Activated naive CD4-positive, alpha-beta T cell treated with anti-CD3 and anti-CD28 coated beads for 36 hours (primary cell): ENCODE results near the gene HOXC11. TPM values are rescaled to one million over a fixed set of nuclear protein-coding genes. Genes with fewer than 3 reads are reported as not detected.
A peak's percentile ranks its signal among the peaks of the same experiment; 100 is the strongest.

ENCODE experiments used
- CTCF ChIA-PET: fragments of 350-600 bp; sonication (Branson Sonifier 250); formaldehyde crosslinking; loops from one replicate; lab custom pipeline; 2021; ENCODE audit warnings: antibody characterized with exemption; lab: Charles Lee
- DNase-seq: peaks from one replicate; pipeline ENCODE4 v3.0.0-alpha.2; 2020
- H3K27ac Mint-ChIP-seq: one replicate; pipeline ENCODE4 v1.8.0; 2021; ENCODE audit warnings: mild to moderate bottlenecking, mixed read lengths
- H3K27me3 Mint-ChIP-seq: one replicate; pipeline ENCODE4 v1.8.0; 2021; ENCODE audit warnings: low read depth, mixed read lengths
- H3K36me3 Mint-ChIP-seq: one replicate; pipeline ENCODE4 v1.8.0; 2021; ENCODE audit warnings: low read depth, mixed read lengths
- H3K4me1 Mint-ChIP-seq: one replicate; pipeline ENCODE4 v1.8.0; 2021; ENCODE audit warnings: low read depth, mixed read lengths
- H3K4me3 Mint-ChIP-seq: one replicate; pipeline ENCODE4 v1.8.0; 2021; ENCODE audit warnings: mild to moderate bottlenecking, moderate library complexity, mixed read lengths
- H3K9me3 Mint-ChIP-seq: one replicate; pipeline ENCODE4 v1.8.0; 2021; ENCODE audit warnings: mixed read lengths
- intact Hi-C: fragments of 100-400 bp; cut with micrococcal nuclease; formaldehyde crosslinking; loops from one replicate; pipeline ENCODE4 v1.15.1; 2023
- total RNA-seq, 2 experiments: library from RNA; stranded (reverse); gene quantifications; one replicate each; pipeline ENCODE4 v1.2.3, GENCODE V29; 2021

Gene HOXC11
- total RNA-seq, 2 experiments from 2014 or later: not detected

GRCh38 chr12:54007538-54008259 lies 34.8 kb downstream of the HOXC11 start:
- Mint-ChIP-seq H3K36me3 (no peaks in the 10 kb centered on the region), H3K9me3 (no peaks in the 10 kb centered on the region), H3K27me3 (peaks cover 87% of the 10 kb centered on the region), H3K4me3 (no peak overlapping the region), H3K4me1 (peaks cover 27% of the 10 kb centered on the region), H3K27ac (no peak overlapping the region)
- CTCF ChIA-PET: interaction anchor here (0.6 to 6.8 kb wide), 11 partner anchors 10 to 301 kb away, joined by 3 to 72 read pairs (median 8); partner anchors contain the start of genes HOXC10, HOXC5 and SMUG1
- DNase-seq: no peak
- intact Hi-C loops: no loop called here

GRCh38 chr12:54008260-54008552 lies 35.3 kb downstream of the HOXC11 start:
- H3K4me3 Mint-ChIP-seq: no peak overlapping the region
- H3K36me3 Mint-ChIP-seq: no peaks in the 10 kb centered on the region
- peaks cover 87% of the 10 kb centered on the region for H3K27me3 Mint-ChIP-seq
- H3K27ac Mint-ChIP-seq: no peak overlapping the region
- CTCF ChIA-PET: interaction anchor here (0.6 to 6.8 kb wide), 13 partner anchors 10 to 302 kb away, joined by 3 to 72 read pairs (median 6); partner anchors contain the start of genes HOXC10, HOXC5 and SMUG1
- peaks cover 27% of the 10 kb centered on the region for H3K4me1 Mint-ChIP-seq
- intact Hi-C loops: no loop called here
- no peaks in the 10 kb centered on the region for H3K9me3 Mint-ChIP-seq
- DNase-seq: no peak

- H3K27ac Mint-ChIP-seq: no peak overlapping the region
- H3K36me3 Mint-ChIP-seq: no peaks in the 10 kb centered on the region
- H3K4me3 Mint-ChIP-seq: peak overlapping the region; percentile 48
- intact Hi-C loops: loop anchor here (1.0 kb wide), 1 partner anchor 8 kb away; no protein-coding TSS in a partner anchor
- DNase-seq: peak; percentile 34
- peaks cover 27% of the 10 kb centered on the region for H3K4me1 Mint-ChIP-seq
- peaks cover 86% of the 10 kb centered on the region for H3K27me3 Mint-ChIP-seq
- no peaks in the 10 kb centered on the region for H3K9me3 Mint-ChIP-seq
- CTCF ChIA-PET: interaction anchor here (0.7 to 6.8 kb wide), 23 partner anchors 8 to 494 kb away, joined by 3 to 72 read pairs (median 4); partner anchors contain the start of genes HOXC10, HOXC5 and SMUG1
Measured at GRCh38 chr12:54009171-54010052, 36.5 kb downstream of the HOXC11 start.

- H3K27ac Mint-ChIP-seq: no peak overlapping the region
- H3K9me3 Mint-ChIP-seq: no peaks in the 10 kb centered on the region
- no peak for DNase-seq
- peaks cover 32% of the 10 kb centered on the region for H3K4me1 Mint-ChIP-seq
- H3K4me3 Mint-ChIP-seq: no peak overlapping the region
- H3K36me3 Mint-ChIP-seq: no peaks in the 10 kb centered on the region
- CTCF ChIA-PET: interaction anchor here (1.0 to 6.5 kb wide), 4 partner anchors 22 to 196 kb away, joined by 3 to 72 read pairs (median 23); partner anchors contain the start of genes HOXC5 and SMUG1
- intact Hi-C loops: no loop called here
- peaks cover 87% of the 10 kb centered on the region for H3K27me3 Mint-ChIP-seq
Measured at GRCh38 chr12:54010053-54010971, 37.4 kb downstream of the HOXC11 start.

GRCh38 chr12:54010972-54011664 lies 38.2 kb downstream of the HOXC11 start:
- no peak for DNase-seq
- peaks cover 88% of the 10 kb centered on the region for H3K27me3 Mint-ChIP-seq
- peaks cover 27% of the 10 kb centered on the region for H3K4me1 Mint-ChIP-seq
- H3K4me3 Mint-ChIP-seq: no peak overlapping the region
- no peaks in the 10 kb centered on the region for H3K9me3 Mint-ChIP-seq
- no peaks in the 10 kb centered on the region for H3K36me3 Mint-ChIP-seq
- no peak overlapping the region for H3K27ac Mint-ChIP-seq
- intact Hi-C loops: no loop called here
- CTCF ChIA-PET: no interaction called here

GRCh38 chr12:54011665-54012532 lies 39.0 kb downstream of the HOXC11 start:
- Mint-ChIP-seq H3K36me3 (no peaks in the 10 kb centered on the region), H3K27me3 (peaks cover 83% of the 10 kb centered on the region), H3K4me1 (peaks cover 21% of the 10 kb centered on the region), H3K9me3 (no peaks in the 10 kb centered on the region), H3K27ac (no peak overlapping the region), H3K4me3 (no peak overlapping the region)
- no peak for DNase-seq
- CTCF ChIA-PET: interaction anchor here (1.4 kb wide), 1 partner anchor 21 kb away, joined by 4 read pairs; the partner anchor contains the start of gene HOXC5
- intact Hi-C loops: no loop called here

GRCh38 chr12:54012631-54013409 lies 39.9 kb downstream of the HOXC11 start:
- no peak for DNase-seq
- Mint-ChIP-seq H3K36me3 (no peaks in the 10 kb centered on the region), H3K4me1 (peaks cover 25% of the 10 kb centered on the region), H3K27ac (no peak overlapping the region), H3K9me3 (no peaks in the 10 kb centered on the region), H3K27me3 (peaks cover 83% of the 10 kb centered on the region), H3K4me3 (no peak overlapping the region)
- CTCF ChIA-PET: interaction anchor here (1.4 kb wide), 1 partner anchor 20 kb away, joined by 4 read pairs; the partner anchor contains the start of gene HOXC5
- intact Hi-C loops: no loop called here

GRCh38 chr12:54014377-54015017 lies 41.6 kb downstream of the HOXC11 start:
- no peak overlapping the region for H3K27ac Mint-ChIP-seq
- intact Hi-C loops: loop anchor here (5.0 kb wide), 1 partner anchor 353 kb away; no protein-coding TSS in a partner anchor
- CTCF ChIA-PET: no interaction called here

GRCh38 chr12:54015018-54015931 lies 42.3 kb downstream of the HOXC11 start:
- Mint-ChIP-seq H3K4me3 (no peak overlapping the region), H3K27ac (no peak overlapping the region), H3K36me3 (no peaks in the 10 kb centered on the region), H3K9me3 (no peaks in the 10 kb centered on the region), H3K27me3 (peaks cover 75% of the 10 kb centered on the region), H3K4me1 (peaks cover 28% of the 10 kb centered on the region)
- CTCF ChIA-PET: interaction anchor here (0.8 to 1.5 kb wide), 2 partner anchors 17 to 186 kb away, joined by 3 to 9 read pairs; partner anchors contain the start of gene HOXC5
- intact Hi-C loops: loop anchor here (5.0 kb wide), 1 partner anchor 352 kb away; no protein-coding TSS in a partner anchor
- no peak for DNase-seq

More at GRCh38 chr12:54014377-54015017, 41.6 kb downstream of the HOXC11 start:
- Mint-ChIP-seq H3K27me3 (peaks cover 75% of the 10 kb centered on the region), H3K4me3 (no peak overlapping the region), H3K4me1 (peaks cover 28% of the 10 kb centered on the region), H3K36me3 (no peaks in the 10 kb centered on the region), H3K9me3 (no peaks in the 10 kb centered on the region)
- no peak for DNase-seq
